GM12892 (cell line): Measurements from ENCODE around the gene ZFPM1.

Experiments used
- POLR2AphosphoS5 ChIP-seq: IDR thresholded peaks from 2 replicates; pipeline ENCODE4 v1.6.1; 2011; ENCODE audit warnings: low read depth, low read length, control low read depth
- TAF1 ChIP-seq: IDR thresholded peaks from 2 replicates; pipeline ENCODE4 v1.6.1; 2011; ENCODE audit warnings: low read depth, mild to moderate bottlenecking, control low read depth, low read length, borderline replicate concordance

GRCh38 chr16:88467541-88467944, 14.5 kb downstream of the ZFPM1 start:
- TF ChIP-seq POLR2AphosphoS5 (no peak), TAF1 (no peak)
